GM12878 (cell line): ENCODE results near the gene ABI2. TPM values are rescaled to one million over a fixed set of nuclear protein-coding genes. Genes with fewer than 3 reads are reported as not detected.

ENCODE experiments used
- ATAC-seq: fragments of 200-7000 bp; cut with Tn5 transposase; 3 replicates; pipeline ENCODE4 v1.9.1; 2020; ENCODE audit warnings: mild to moderate bottlenecking, moderate library complexity
- BruUV-seq: library from RNA; stranded (reverse); fragments of 400-500 nt; replicated peaks from 2 replicates; lab custom pipeline; 2021; lab: Mats Ljungman, UMichigan
- CTCF ChIA-PET: fragments of 300-600 bp; sonication (Branson Sonifier 250); formaldehyde crosslinking; extraction: SDS; loops from one replicate; lab custom pipeline; 2021; ENCODE audit warnings: inconsistent platforms; lab: Yijun Ruan, JAX
- POLR2A ChIA-PET: fragments of 350-600 bp; formaldehyde crosslinking; extraction: SDS; loops from one replicate; lab custom pipeline; 2021; ENCODE audit warnings: inconsistent platforms; lab: Charles Lee
- RAD21 ChIA-PET: fragments of 300-600 bp; sonication (Branson Sonifier 250); formaldehyde crosslinking; loops from one replicate; lab custom pipeline; 2023; ENCODE audit warnings: antibody characterized with exemption; ENCODE audit not compliant: unreplicated experiment; lab: Charles Lee
- SMC1A ChIA-PET: fragments of 300-600 bp; sonication (Branson Sonifier 250); formaldehyde crosslinking; loops from one replicate; lab custom pipeline; 2023; ENCODE audit not compliant: unreplicated experiment, uncharacterized antibody; lab: Charles Lee
- DNase-seq: peaks from one replicate; pipeline ENCODE4 v3.0.0-alpha.2; 2011; ENCODE audit warnings: low read depth, low spot score
- FAIRE-seq: peaks from 3 replicates; lab custom pipeline; 2011; peaks lifted over from hg19 to GRCh38; lab: Jason Lieb, UNC
- H2AFZ ChIP-seq: 2 replicates; pipeline ENCODE4 v1.6.0; 2011; ENCODE audit warnings: low read depth, low read length, control low read depth; ENCODE audit not compliant: control insufficient read depth
- H3K27ac ChIP-seq: 2 replicates; pipeline ENCODE4 v1.5.1; 2011; ENCODE audit warnings: control low read depth; ENCODE audit not compliant: control insufficient read depth, insufficient read depth
- H3K27me3 ChIP-seq, 2 experiments: replicated peaks in 1 of 2; 2 replicates each; pipeline versions ENCODE4 v1.6.0 to v1.6.1; 2011; ENCODE audit warnings: low read length in 1 of 2; ENCODE audit not compliant: control insufficient read depth in 2 of 2, insufficient read depth in 2 of 2
- H3K36me3 ChIP-seq, 2 experiments: 2 replicates each; pipeline ENCODE4 v1.5.1; 2011; ENCODE audit warnings: low read length in 1 of 2; ENCODE audit not compliant: control insufficient read depth in 2 of 2, insufficient read depth in 2 of 2
- H3K4me1 ChIP-seq: 2 replicates; pipeline ENCODE4 v1.6.1; 2011; ENCODE audit warnings: mild to moderate bottlenecking, low read length, moderate library complexity, mixed read lengths; ENCODE audit not compliant: control insufficient read depth, insufficient read depth
- H3K4me2 ChIP-seq: 2 replicates; pipeline ENCODE4 v1.6.0; 2011; ENCODE audit warnings: control low read depth; ENCODE audit not compliant: control insufficient read depth, insufficient read depth
- H3K4me3 ChIP-seq: fragments of 200-600 bp; sonication (generic); 2 replicates; pipeline ENCODE4 v1.5.1; 2016
- H3K79me2 ChIP-seq: 2 replicates; pipeline ENCODE4 v1.6.0; 2011; ENCODE audit warnings: low read length; ENCODE audit not compliant: control insufficient read depth, insufficient read depth
- H3K9ac ChIP-seq: 2 replicates; pipeline ENCODE4 v1.8.0; 2011; ENCODE audit warnings: low read length, control low read depth, mixed read lengths; ENCODE audit not compliant: control insufficient read depth, insufficient read depth
- H3K9me3 ChIP-seq: replicated peaks from 3 replicates; pipeline ENCODE4 v1.5.1; 2011; ENCODE audit warnings: mild to moderate bottlenecking, low read length; ENCODE audit not compliant: control insufficient read depth, insufficient read depth
- H4K20me1 ChIP-seq: 2 replicates; pipeline ENCODE4 v1.6.0; 2011; ENCODE audit not compliant: control insufficient read depth, insufficient read depth
- CBX3 ChIP-seq: fragments of 200-600 bp; sonication (generic); IDR thresholded peaks from 2 replicates; pipeline ENCODE4 v1.6.1; 2016; ENCODE audit warnings: low read depth, borderline replicate concordance
- HCFC1 ChIP-seq: fragments of 150-350 bp; IDR thresholded peaks from 2 replicates; pipeline ENCODE4 v1.6.1; 2014; ENCODE audit warnings: low read length
- HDGF ChIP-seq: fragments of 450-650 bp; IDR thresholded peaks from 2 replicates; pipeline ENCODE4 v1.6.1; 2016; ENCODE audit warnings: antibody characterized with exemption
- NFIC ChIP-seq: IDR thresholded peaks from 2 replicates; pipeline ENCODE4 v1.6.1; 2012; ENCODE audit warnings: low read depth, mild to moderate bottlenecking, inconsistent platforms, low read length, moderate library complexity
- PAX8 ChIP-seq: fragments of 450-650 bp; IDR thresholded peaks from 2 replicates; pipeline ENCODE4 v1.6.1; 2017; ENCODE audit warnings: mild to moderate bottlenecking, moderate library complexity
- SIN3A ChIP-seq: IDR thresholded peaks from 2 replicates; pipeline ENCODE4 v1.6.1; 2012; ENCODE audit warnings: low read depth, low read length, improper control_type of control experiment
- STAT3 ChIP-seq: IDR thresholded peaks from 2 replicates; pipeline ENCODE4 v1.6.1; 2011; ENCODE audit warnings: low read depth, low read length, improper control_type of control experiment
- TAF1 ChIP-seq: IDR thresholded peaks from 2 replicates; pipeline ENCODE4 v1.6.1; 2011; ENCODE audit warnings: mild to moderate bottlenecking, low read depth, low read length, borderline replicate concordance
- WGBS: methylation state at CpG from one replicate; pipeline ENCODE4 v1.1.6; 2016; ENCODE audit warnings: low lambda C conversion rate; ENCODE audit not compliant: insufficient replicate concordance, insufficient coverage; ENCODE audit errors: missing lambda C conversion rate; 5-methylcytosine and 5-hydroxymethylcytosine counted together
- in situ Hi-C: fragments of 300-500 bp; cut with MboI; formaldehyde crosslinking; loops from 9 replicates; pipeline ENCODE4 v1.14.3; 2018; ENCODE audit warnings: mixed read lengths
- intact Hi-C: fragments of 100-400 bp; cut with micrococcal nuclease; formaldehyde crosslinking; loops from one replicate; pipeline ENCODE4 v1.14.2; 2022; ENCODE audit not compliant: unreplicated experiment
- polyA plus RNA-seq, 11 experiments: library from polyadenylated mRNA; depleted of rRNA in 4 of 11; unstranded in 6 of 11; stranded (reverse) in 5 of 11; fragments of >200 nt; fragmentation: Nextera tagmentation in 4 of 11; fragmentation: Illumina TruSeq in 1 of 11; extraction: Ambion mirVana in 4 of 11; extraction: Trizol in 1 of 11; gene quantifications; 1 replicate in 1 of 11; 2 replicates in 10 of 11; pipeline versions ENCODE4 v1.2.1 to v1.2.3, GENCODE V29; 2011 to 2016; ENCODE audit warnings: inconsistent platforms in 2 of 11, missing spikeins in 2 of 11, low read depth in 1 of 11
- total RNA-seq, 4 experiments: library from RNA; depleted of rRNA in 3 of 4; stranded (reverse); fragments of >200 nt in 3 of 4; fragmentation: Illumina TruSeq in 1 of 4; extraction: Trizol in 1 of 4; gene quantifications; 2 replicates each; pipeline versions ENCODE4 v1.2.1 to v1.2.3, GENCODE V29; 2013 to 2021
- TF ChIP-seq, protein P1 (sequence below): IDR thresholded peaks from 2 replicates; pipeline ENCODE4 v1.6.1; 2011; ENCODE audit warnings: borderline replicate concordance, low read depth, mild to moderate bottlenecking, moderate library complexity, low read length; ENCODE audit not compliant: insufficient read depth, poor library complexity, severe bottlenecking
- TF ChIP-seq, protein P2 (sequence below): fragments of 450-650 bp; IDR thresholded peaks from 2 replicates; pipeline ENCODE4 v1.6.1; 2018; ENCODE audit warnings: borderline replicate concordance, mild to moderate bottlenecking; ENCODE audit not compliant: partially characterized antibody
- TF ChIP-seq, protein P3 (sequence below): IDR thresholded peaks from 2 replicates; pipeline ENCODE4 v1.6.1; 2011; ENCODE audit warnings: mild to moderate bottlenecking, low read depth, low read length, moderate library complexity; ENCODE audit not compliant: insufficient replicate concordance

ABI2 gene
- total and polyA plus RNA-seq, 10 of the 15 experiments (the other 5 are each of a cell fraction or from before 2014, with no cell fraction given): 8.9 to 44.5 (median 30.3) TPM

DNA sequence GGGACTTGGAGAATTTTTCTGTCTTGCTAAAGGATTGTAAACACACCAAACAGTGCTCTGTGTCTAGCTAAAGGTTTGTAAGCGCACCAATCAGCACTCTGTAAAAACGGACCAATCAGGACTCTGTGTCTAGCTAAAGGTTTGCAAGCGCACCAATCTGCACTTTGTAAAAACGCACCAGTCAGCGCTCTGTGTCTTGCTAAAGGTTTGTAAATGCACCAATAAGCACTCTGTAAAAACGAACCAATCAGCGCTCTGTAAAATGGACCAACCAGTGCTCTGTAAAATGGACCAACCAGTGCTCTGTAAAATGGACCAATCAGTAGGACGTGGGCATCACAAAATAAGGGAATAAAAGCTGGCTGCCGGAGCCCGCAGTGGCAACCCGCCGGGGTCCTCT lies 16.5 kb downstream of the ABI2 start:
- Histone ChIP-seq H3K79me2 (no peaks in the 10 kb centered on the region; the same call in none of the 2 replicates), H2AFZ (no peak overlapping the region), H4K20me1 (no peaks in the 10 kb centered on the region), H3K27me3 (no peaks in the 10 kb centered on the region), H3K36me3 (no peaks in the 10 kb centered on the region; a peak in 1 of 4 replicates), H3K4me1 (no peaks in the 10 kb centered on the region), H3K27ac (no peak overlapping the region), H3K4me2 (no peak overlapping the region), H3K9ac (no peak overlapping the region), H3K4me3 (no peak overlapping the region), H3K9me3 (no peaks in the 10 kb centered on the region; the same call in 2 of the 3 replicates)
- ChIA-PET SMC1A (no interaction called here), POLR2A (no interaction called here), CTCF (interaction anchor here (0.7 kb wide), 1 partner anchor 80 kb away, joined by 3 read pairs; no protein-coding TSS in a partner anchor), RAD21 (interaction anchor here (0.7 kb wide), 1 partner anchor 323 kb away, joined by 4 read pairs; no protein-coding TSS in a partner anchor)
- no peak for ATAC-seq
- TF ChIP-seq SIN3A: no peak
- intact Hi-C loops (no loop called here), in situ Hi-C loops (no loop called here)
- no peak for DNase-seq
- BruUV-seq: no TSS peak
- 97% methylated on average over 12 of the region's 12 CpGs for WGBS
- no peak for FAIRE-seq

DNA sequence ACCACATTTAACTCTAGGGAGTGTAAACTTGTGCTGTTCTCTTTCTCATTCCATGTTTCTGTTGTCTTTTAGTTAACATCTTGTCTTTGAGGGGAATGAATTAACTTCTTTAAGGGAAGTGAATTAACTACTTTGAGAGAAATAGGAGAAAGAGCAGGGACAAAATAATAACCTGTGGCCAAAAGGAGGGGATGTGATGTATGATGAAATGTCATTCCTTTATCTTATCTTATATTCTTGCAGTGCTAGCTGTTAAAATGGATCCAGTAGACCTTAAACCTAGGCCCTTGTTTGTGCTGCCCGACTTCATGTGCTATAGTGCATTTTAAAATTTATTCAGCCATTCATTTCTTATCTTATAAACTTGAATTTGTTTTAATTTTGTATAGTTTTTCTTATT lies 18.4 kb downstream of the ABI2 start:
- BruUV-seq: no TSS peak
- Histone ChIP-seq H3K36me3 (no peaks in the 10 kb centered on the region; a peak in 1 of 4 replicates), H3K9me3 (no peaks in the 10 kb centered on the region; the same call in 2 of the 3 replicates), H3K79me2 (peaks cover 2% of the 10 kb centered on the region), H3K4me1 (no peaks in the 10 kb centered on the region), H3K27me3 (no peaks in the 10 kb centered on the region), H3K9ac (no peak overlapping the region), H3K4me3 (no peak overlapping the region), H2AFZ (no peak overlapping the region), H3K27ac (no peak overlapping the region), H3K4me2 (no peak overlapping the region), H4K20me1 (no peaks in the 10 kb centered on the region)
- ChIA-PET RAD21 (interaction anchor here (1.0 kb wide), 1 partner anchor 9 kb away, joined by 3 read pairs; no protein-coding TSS in a partner anchor), SMC1A (no interaction called here), POLR2A (interaction anchor here (0.6 kb wide), 1 partner anchor 33 kb away, joined by 3 read pairs; no protein-coding TSS in a partner anchor), CTCF (no interaction called here)
- 97% methylated on average over 1 of the region's 1 CpG for WGBS
- intact Hi-C loops (no loop called here), in situ Hi-C loops (no loop called here)
- ATAC-seq: no peak
- no peak for FAIRE-seq
- DNase-seq: no peak
- TF ChIP-seq HDGF: no peak
- TF ChIP-seq PAX8: no peak
- TF ChIP-seq TAF1: no peak
- no peak for TF ChIP-seq CBX3
- no peak for TF ChIP-seq STAT3
- TF ChIP-seq, protein P1, sequence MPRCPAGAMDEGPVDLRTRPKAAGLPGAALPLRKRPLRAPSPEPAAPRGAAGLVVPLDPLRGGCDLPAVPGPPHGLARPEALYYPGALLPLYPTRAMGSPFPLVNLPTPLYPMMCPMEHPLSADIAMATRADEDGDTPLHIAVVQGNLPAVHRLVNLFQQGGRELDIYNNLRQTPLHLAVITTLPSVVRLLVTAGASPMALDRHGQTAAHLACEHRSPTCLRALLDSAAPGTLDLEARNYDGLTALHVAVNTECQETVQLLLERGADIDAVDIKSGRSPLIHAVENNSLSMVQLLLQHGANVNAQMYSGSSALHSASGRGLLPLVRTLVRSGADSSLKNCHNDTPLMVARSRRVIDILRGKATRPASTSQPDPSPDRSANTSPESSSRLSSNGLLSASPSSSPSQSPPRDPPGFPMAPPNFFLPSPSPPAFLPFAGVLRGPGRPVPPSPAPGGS: no peak
- TF ChIP-seq, protein P2, sequence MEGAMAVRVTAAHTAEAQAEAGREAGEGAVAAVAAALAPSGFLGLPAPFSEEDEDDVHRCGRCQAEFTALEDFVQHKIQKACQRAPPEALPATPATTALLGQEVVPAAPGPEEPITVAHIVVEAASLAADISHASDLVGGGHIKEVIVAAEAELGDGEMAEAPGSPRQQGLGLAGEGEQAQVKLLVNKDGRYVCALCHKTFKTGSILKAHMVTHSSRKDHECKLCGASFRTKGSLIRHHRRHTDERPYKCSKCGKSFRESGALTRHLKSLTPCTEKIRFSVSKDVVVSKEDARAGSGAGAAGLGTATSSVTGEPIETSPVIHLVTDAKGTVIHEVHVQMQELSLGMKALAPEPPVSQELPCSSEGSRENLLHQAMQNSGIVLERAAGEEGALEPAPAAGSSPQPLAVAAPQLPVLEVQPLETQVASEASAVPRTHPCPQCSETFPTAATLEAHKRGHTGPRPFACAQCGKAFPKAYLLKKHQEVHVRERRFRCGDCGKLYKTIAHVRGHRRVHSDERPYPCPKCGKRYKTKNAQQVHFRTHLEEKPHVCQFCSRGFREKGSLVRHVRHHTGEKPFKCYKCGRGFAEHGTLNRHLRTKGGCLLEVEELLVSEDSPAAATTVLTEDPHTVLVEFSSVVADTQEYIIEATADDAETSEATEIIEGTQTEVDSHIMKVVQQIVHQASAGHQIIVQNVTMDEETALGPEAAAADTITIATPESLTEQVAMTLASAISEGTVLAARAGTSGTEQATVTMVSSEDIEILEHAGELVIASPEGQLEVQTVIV: no peak
- TF ChIP-seq, protein P3, sequence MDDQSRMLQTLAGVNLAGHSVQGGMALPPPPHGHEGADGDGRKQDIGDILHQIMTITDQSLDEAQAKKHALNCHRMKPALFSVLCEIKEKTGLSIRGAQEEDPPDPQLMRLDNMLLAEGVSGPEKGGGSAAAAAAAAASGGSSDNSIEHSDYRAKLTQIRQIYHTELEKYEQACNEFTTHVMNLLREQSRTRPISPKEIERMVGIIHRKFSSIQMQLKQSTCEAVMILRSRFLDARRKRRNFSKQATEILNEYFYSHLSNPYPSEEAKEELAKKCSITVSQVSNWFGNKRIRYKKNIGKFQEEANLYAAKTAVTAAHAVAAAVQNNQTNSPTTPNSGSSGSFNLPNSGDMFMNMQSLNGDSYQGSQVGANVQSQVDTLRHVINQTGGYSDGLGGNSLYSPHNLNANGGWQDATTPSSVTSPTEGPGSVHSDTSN: no peak
- no peak for TF ChIP-seq NFIC
- no peak for TF ChIP-seq HCFC1
